Measurements from ENCODE around the gene THADA. TPM values are rescaled to one million over a fixed set of nuclear protein-coding genes. Genes with fewer than 3 reads are reported as not detected.

The THADA gene
- total and polyA plus RNA-seq, 2 donors (not counting 3 experiments of a cell fraction or from before 2014, with no cell fraction given): 22.6 to 25.3 TPM

DNA sequence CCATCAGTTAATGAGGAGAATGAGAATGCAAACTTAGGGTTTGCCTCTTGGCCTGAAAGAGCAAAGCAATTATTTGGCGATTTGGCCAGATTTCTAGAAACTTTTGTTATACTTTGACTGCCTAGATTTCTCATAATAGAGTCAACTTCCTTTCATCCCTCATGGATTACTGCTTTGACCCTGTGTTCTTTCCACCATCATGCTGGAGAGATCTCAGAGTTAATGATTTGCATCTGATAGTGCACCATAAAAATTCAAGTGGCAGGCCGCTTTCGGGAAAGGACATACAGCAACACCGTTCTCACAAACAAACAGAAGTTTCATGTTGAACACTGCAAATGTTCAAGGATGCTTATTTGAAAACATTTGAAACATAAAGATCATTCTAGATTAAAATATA lies 225.7 kb downstream of the THADA start:
- H3K9ac ChIP-seq (replicated peaks; ENCODE audit: extremely low read depth, insufficient read depth, low read length): no peak overlapping the region
- no peaks in the 10 kb centered on the region for H3K9me3 ChIP-seq (replicated peaks; ENCODE audit: control insufficient read depth, insufficient read depth, low read length)
- H3K9me1 ChIP-seq (replicated peaks; ENCODE audit: control insufficient read depth, extremely low read depth, insufficient read depth, low read length): no peaks in the 10 kb centered on the region
- no peaks in the 10 kb centered on the region for H3K79me2 ChIP-seq (ENCODE audit: control insufficient read depth, insufficient read depth, low read length)
- H3K4me2 ChIP-seq (ENCODE audit: insufficient read depth, low read length): no peak overlapping the region
- FAIRE-seq (no peak), DNase-seq (ENCODE audit: low read depth, low spot score) (peak; percentile 28)
- BruUV-seq (replicated peaks): no TSS peak
- no peaks in the 10 kb centered on the region for H3K36me3 ChIP-seq (ENCODE audit: control insufficient read depth in 2 of 2, extremely low read depth in 1 of 2, insufficient read depth in 2 of 2, low read length in 2 of 2)
- no peaks in the 10 kb centered on the region for H4K20me1 ChIP-seq (replicated peaks; ENCODE audit: control insufficient read depth, extremely low read depth, insufficient read depth, low read length)
- dilution Hi-C loops (cut with MboI; ENCODE audit: extremely low pct_ligation_motif_present, low sequenced_read_pairs) (no loop called here), intact Hi-C loops (cut with micrococcal nuclease) (no loop called here)
- ChIA-PET POLR2A (no interaction called here), CTCF (interaction anchor here (1.0 to 1.3 kb wide), 3 partner anchors 19 to 106 kb away, joined by 3 to 4 read pairs (median 4); no protein-coding TSS in a partner anchor)
- TF ChIP-seq FOS (IDR thresholded peaks at IDR 0.05; ENCODE audit: borderline replicate concordance, insufficient read depth, low read length) (no peak), GATA2 (IDR thresholded peaks at IDR 0.05; ENCODE audit: insufficient read depth, insufficient read length, low read depth, low read length) (peak; percentile 60)
- no peaks in the 10 kb centered on the region for H3K27me3 ChIP-seq (ENCODE audit: control insufficient read depth in 2 of 2, insufficient read depth in 2 of 2, low read length in 2 of 2)
- no peaks in the 10 kb centered on the region for H3K4me1 ChIP-seq (ENCODE audit: control insufficient read depth, extremely low read depth, insufficient read depth, low read length)
- no peak overlapping the region for H3K4me3 ChIP-seq (replicated peaks in 1 of 3; ENCODE audit: insufficient read depth in 1 of 3, low read depth in 1 of 3, low read length in 3 of 3)
- H2AFZ ChIP-seq (ENCODE audit: low read depth, low read length): no peak overlapping the region
- no peak overlapping the region for H3K27ac ChIP-seq (ENCODE audit: insufficient read depth, low read depth, low read length)

GRCh38 chr2:43368483-43369385 lies 227.1 kb downstream of the THADA start:
- no peaks in the 10 kb centered on the region for H3K4me1 ChIP-seq (ENCODE audit: control insufficient read depth, extremely low read depth, insufficient read depth, low read length)
- H3K9me1 ChIP-seq (replicated peaks; ENCODE audit: control insufficient read depth, extremely low read depth, insufficient read depth, low read length): no peaks in the 10 kb centered on the region
- H4K20me1 ChIP-seq (replicated peaks; ENCODE audit: control insufficient read depth, extremely low read depth, insufficient read depth, low read length): no peaks in the 10 kb centered on the region
- intact Hi-C loops (cut with micrococcal nuclease): no loop called here
- no peaks in the 10 kb centered on the region for H3K36me3 ChIP-seq (ENCODE audit: control insufficient read depth in 2 of 2, extremely low read depth in 1 of 2, insufficient read depth in 2 of 2, low read length in 2 of 2)
- no peak overlapping the region for H3K9ac ChIP-seq (replicated peaks; ENCODE audit: extremely low read depth, insufficient read depth, low read length)
- no peak overlapping the region for H3K4me3 ChIP-seq (replicated peaks in 1 of 3; ENCODE audit: insufficient read depth in 1 of 3, low read depth in 1 of 3, low read length in 3 of 3)
- CTCF ChIA-PET: interaction anchor here (0.6 kb wide), 1 partner anchor 35 kb away, joined by 3 read pairs; no protein-coding TSS in a partner anchor
- no peak overlapping the region for H2AFZ ChIP-seq (ENCODE audit: low read depth, low read length)
- no peaks in the 10 kb centered on the region for H3K9me3 ChIP-seq (replicated peaks; ENCODE audit: control insufficient read depth, insufficient read depth, low read length)
- dilution Hi-C loops (cut with MboI; ENCODE audit: extremely low pct_ligation_motif_present, low sequenced_read_pairs): no loop called here
- no peaks in the 10 kb centered on the region for H3K79me2 ChIP-seq (ENCODE audit: control insufficient read depth, insufficient read depth, low read length)
- no peaks in the 10 kb centered on the region for H3K27me3 ChIP-seq (ENCODE audit: control insufficient read depth in 2 of 2, insufficient read depth in 2 of 2, low read length in 2 of 2)
- H3K4me2 ChIP-seq (ENCODE audit: insufficient read depth, low read length): no peak overlapping the region
- FAIRE-seq (no peak), DNase-seq (ENCODE audit: low read depth, low spot score) (no peak)
- POLR2A ChIA-PET: no interaction called here
- TF ChIP-seq MYC (IDR thresholded peaks at IDR 0.05; ENCODE audit: low read depth, low read length) (no peak), FOS (IDR thresholded peaks at IDR 0.05; ENCODE audit: borderline replicate concordance, insufficient read depth, low read length) (no peak), CTCF (IDR thresholded peaks at IDR 0.05; ENCODE audit: extremely low read depth in 1 of 2, insufficient read depth in 1 of 2, low read depth in 1 of 2, low read length in 2 of 2) (no peak), POLR2AphosphoS5 (IDR thresholded peaks at IDR 0.05; ENCODE audit: insufficient read depth, low read depth, low read length) (no peak), POLR2A (IDR thresholded peaks at IDR 0.05; ENCODE audit: low read depth, low read length) (no peak), JUN (IDR thresholded peaks at IDR 0.05; ENCODE audit: borderline replicate concordance, insufficient read depth, insufficient read length, low read depth) (no peak), EZH2 (IDR thresholded peaks at IDR 0.05; ENCODE audit: borderline replicate concordance, low read depth, low read length, severe bottlenecking) (no peak)
- no peak overlapping the region for H3K27ac ChIP-seq (ENCODE audit: insufficient read depth, low read depth, low read length)
- BruUV-seq (replicated peaks): no TSS peak

All from endothelial cell of umbilical vein (primary cell).